Common myeloid progenitor, CD34-positive (primary cell): ENCODE results near the gene TMEM8B.

Source experiments
- CTCF ChIA-PET: fragments of 350-600 bp; sonication (Branson Sonifier 250); formaldehyde crosslinking; loops from one replicate; lab custom pipeline; 2021; ENCODE audit warnings: antibody characterized with exemption; lab: Charles Lee
- POLR2A ChIA-PET: fragments of 350-600 bp; sonication (Branson Sonifier 250); formaldehyde crosslinking; loops from one replicate; lab custom pipeline; 2021; ENCODE audit warnings: antibody characterized with exemption; lab: Charles Lee
- DNase-seq, 3 donors: peaks; one replicate each; pipeline versions ENCODE4 v3.0.0 to v3.0.0-alpha.2; 2013
- H3K27ac ChIP-seq, 2 experiments: 1 replicate in 1 of 2; 2 replicates in 1 of 2; pipeline ENCODE4 v1.7.0; 2013; ENCODE audit warnings: inconsistent platforms in 2 of 2, low read length in 2 of 2, mild to moderate bottlenecking in 2 of 2, low read depth in 1 of 2, moderate library complexity in 1 of 2; ENCODE audit not compliant: severe bottlenecking in 2 of 2, insufficient read depth in 1 of 2, poor library complexity in 1 of 2
- H3K27me3 ChIP-seq, 5 experiments: replicated peaks in 2 of 5; 1 replicate in 3 of 5; 2 replicates in 2 of 5; pipeline versions ENCODE4 v1.6.1 to v1.7.0; 2013; ENCODE audit warnings: low read length in 4 of 5, mild to moderate bottlenecking in 2 of 5, moderate library complexity in 2 of 5, inconsistent platforms in 1 of 5; ENCODE audit not compliant: insufficient read depth in 5 of 5, control insufficient read depth in 4 of 5
- H3K36me3 ChIP-seq, 4 experiments: 1 replicate in 2 of 4; 2 replicates in 2 of 4; pipeline versions ENCODE4 v1.6.1 to v1.7.0; 2013; ENCODE audit warnings: low read length in 3 of 4, control low read depth in 1 of 4, mild to moderate bottlenecking in 1 of 4; ENCODE audit not compliant: control insufficient read depth in 4 of 4, insufficient read depth in 4 of 4
- H3K4me1 ChIP-seq, 4 experiments: 1 replicate in 3 of 4; 2 replicates in 1 of 4; pipeline versions ENCODE4 v1.6.1 to v1.7.1; 2013; ENCODE audit warnings: low read length in 3 of 4, mild to moderate bottlenecking in 3 of 4, control low read depth in 1 of 4, inconsistent platforms in 1 of 4, moderate library complexity in 1 of 4; ENCODE audit not compliant: control insufficient read depth in 4 of 4, insufficient read depth in 4 of 4; ENCODE audit errors: control extremely low read depth in 1 of 4
- H3K4me3 ChIP-seq, 7 experiments: 1 replicate in 4 of 7; 2 replicates in 3 of 7; pipeline versions ENCODE4 v1.5.1 to v1.7.0; 2013; ENCODE audit warnings: mild to moderate bottlenecking in 7 of 7, low read length in 6 of 7, moderate library complexity in 6 of 7, inconsistent platforms in 2 of 7, low read depth in 2 of 7, control low read depth in 1 of 7; ENCODE audit not compliant: insufficient read depth in 4 of 7, control insufficient read depth in 1 of 7; ENCODE audit errors: extremely low read depth in 1 of 7
- H3K9me3 ChIP-seq, 5 experiments: 1 replicate in 4 of 5; 2 replicates in 1 of 5; pipeline versions ENCODE4 v1.6.1 to v1.7.1; 2013; ENCODE audit warnings: low read length in 4 of 5, mild to moderate bottlenecking in 2 of 5, inconsistent platforms in 1 of 5, low read depth in 1 of 5, moderate library complexity in 1 of 5; ENCODE audit not compliant: control insufficient read depth in 4 of 5, insufficient read depth in 2 of 5; ENCODE audit errors: control extremely low read depth in 1 of 5
- WGBS: methylation state at CpG from one replicate; pipeline ENCODE4 v1.1.5; 2013; ENCODE audit not compliant: insufficient coverage; 5-methylcytosine and 5-hydroxymethylcytosine counted together

TMEM8B gene

GRCh38 chr9:35829764-35830096 is 702 bp downstream of the TMEM8B start:
- H3K4me3 ChIP-seq = peak overlapping the region in 6 of 7 experiments; percentile 29 to 84 (median 75)
- peaks cover 4 to 30% (median 28%) of the 10 kb centered on the region in 4 experiments for H3K4me1 ChIP-seq
- WGBS = 79% methylated on average over 2 of the region's 2 CpGs
- no peak for DNase-seq
- H3K27me3 ChIP-seq = peaks cover 0 to 6% (median 3%) of the 10 kb centered on the region in 5 experiments
- POLR2A ChIA-PET = no interaction called here
- CTCF ChIA-PET = interaction anchor here (1.3 to 1.4 kb wide), 2 partner anchors 39 to 41 kb away, joined by 3 to 7 read pairs; no protein-coding TSS in a partner anchor
- no peaks in the 10 kb centered on the region for H3K36me3 ChIP-seq
- no peaks in the 10 kb centered on the region for H3K9me3 ChIP-seq
- H3K27ac ChIP-seq = no peak overlapping the region

- Histone ChIP-seq H3K27ac (no peak overlapping the region), H3K27me3 (peaks cover 0 to 9% (median 5%) of the 10 kb centered on the region in 5 experiments), H3K4me1 (peaks cover 4 to 32% (median 30%) of the 10 kb centered on the region in 4 experiments), H3K36me3 (no peaks in the 10 kb centered on the region), H3K9me3 (no peaks in the 10 kb centered on the region), H3K4me3 (no peak overlapping the region)
- no peak for DNase-seq
- 100% methylated on average over 2 of the region's 4 CpGs for WGBS
- ChIA-PET POLR2A (no interaction called here), CTCF (interaction anchor here (0.6 to 1.6 kb wide), 6 partner anchors 9 to 134 kb away, joined by 3 to 5 read pairs (median 3); no protein-coding TSS in a partner anchor)
Measured at GRCh38 chr9:35831040-35831439, 2.0 kb downstream of the TMEM8B start.

- Histone ChIP-seq H3K9me3 (no peaks in the 10 kb centered on the region), H3K27ac (no peak overlapping the region), H3K27me3 (peaks cover 0 to 22% (median 8%) of the 10 kb centered on the region in 5 experiments), H3K36me3 (no peaks in the 10 kb centered on the region), H3K4me3 (no peak overlapping the region), H3K4me1 (peaks cover 4 to 32% (median 30%) of the 10 kb centered on the region in 4 experiments)
- ChIA-PET CTCF (interaction anchor here (0.6 to 4.4 kb wide), 14 partner anchors 7 to 58 kb away, joined by 3 to 28 read pairs (median 3); partner anchors contain the start of gene NPR2), POLR2A (interaction anchor here (1.7 kb wide), 1 partner anchor 100 kb away, joined by 5 read pairs; the partner anchor contains the start of genes CREB3 and TLN1)
- WGBS = 72% methylated on average over 4 of the region's 5 CpGs
- no peak for DNase-seq
Measured at GRCh38 chr9:35832814-35833213, 3.8 kb downstream of the TMEM8B start.

GRCh38 chr9:35834260-35835215 is 5.5 kb downstream of the TMEM8B start:
- Histone ChIP-seq H3K9me3 (no peaks in the 10 kb centered on the region), H3K27me3 (peaks cover 0 to 39% (median 18%) of the 10 kb centered on the region in 5 experiments), H3K4me1 (peaks cover 4 to 25% (median 20%) of the 10 kb centered on the region in 4 experiments), H3K36me3 (no peaks in the 10 kb centered on the region), H3K4me3 (peak overlapping the region in 1 of 7 experiments; percentile 31), H3K27ac (no peak overlapping the region)
- ChIA-PET CTCF (interaction anchor here (0.7 to 4.8 kb wide), 17 partner anchors 8 to 155 kb away, joined by 3 to 35 read pairs (median 4); partner anchors contain the start of genes FAM221B, NPR2 and TMEM8B), POLR2A (interaction anchor here (1.7 kb wide), 1 partner anchor 102 kb away, joined by 5 read pairs; the partner anchor contains the start of genes CREB3 and TLN1)
- 87% methylated on average over 13 of the region's 14 CpGs for WGBS
- no peak for DNase-seq

- POLR2A ChIA-PET = no interaction called here
- peak in 1 of 3 donors; percentile 28 for DNase-seq
- H3K27me3 ChIP-seq = peaks cover 0 to 46% (median 20%) of the 10 kb centered on the region in 5 experiments
- peaks cover 4 to 25% (median 15%) of the 10 kb centered on the region in 4 experiments for H3K4me1 ChIP-seq
- 100% methylated on average over 3 of the region's 3 CpGs for WGBS
- no peaks in the 10 kb centered on the region for H3K36me3 ChIP-seq
- H3K9me3 ChIP-seq = no peaks in the 10 kb centered on the region
- no peak overlapping the region for H3K4me3 ChIP-seq
- no peak overlapping the region for H3K27ac ChIP-seq
- CTCF ChIA-PET = interaction anchor here (0.7 to 4.8 kb wide), 16 partner anchors 9 to 104 kb away, joined by 3 to 35 read pairs (median 4); partner anchors contain the start of genes CREB3, FAM221B, NPR2 and TLN1
Measured at GRCh38 chr9:35835216-35835632, 6.2 kb downstream of the TMEM8B start.

- peaks cover 4 to 25% (median 15%) of the 10 kb centered on the region in 4 experiments for H3K4me1 ChIP-seq
- POLR2A ChIA-PET = interaction anchor here (0.5 kb wide), 1 partner anchor 19 kb away, joined by 3 read pairs; no protein-coding TSS in a partner anchor
- CTCF ChIA-PET = interaction anchor here (0.7 to 4.8 kb wide), 19 partner anchors 9 to 354 kb away, joined by 3 to 35 read pairs (median 4); partner anchors contain the start of genes CREB3, FAM221B, NPR2 and TLN1
- no peaks in the 10 kb centered on the region for H3K9me3 ChIP-seq
- no peak for DNase-seq
- H3K27me3 ChIP-seq = peaks cover 0 to 51% (median 20%) of the 10 kb centered on the region in 5 experiments
- 85% methylated on average over 2 of the region's 2 CpGs for WGBS
- no peak overlapping the region for H3K27ac ChIP-seq
- no peak overlapping the region for H3K4me3 ChIP-seq
- H3K36me3 ChIP-seq = no peaks in the 10 kb centered on the region
Measured at GRCh38 chr9:35835766-35836165, 6.7 kb downstream of the TMEM8B start.
